Nephron (organoid): ENCODE data around the gene COL24A1.
A peak's percentile ranks its signal among the peaks of the same experiment; 100 is the strongest.
"Not testable (repeated sequence)": the region's sequence is repeated elsewhere in the genome, so short reads cannot be mapped to it uniquely, and the experiment has no call there.

Experiments used
- H3K27ac Mint-ChIP-seq, 3 experiments: 2 replicates each; pipeline ENCODE4 v1.8.0; 2020; ENCODE audit warnings: mixed read lengths in 3 of 3, mild to moderate bottlenecking in 2 of 3, moderate library complexity in 1 of 3
- H3K27me3 Mint-ChIP-seq: 2 replicates; pipeline ENCODE4 v1.8.0; 2021; ENCODE audit warnings: low read depth, mild to moderate bottlenecking, moderate library complexity, mixed read lengths
- H3K36me3 Mint-ChIP-seq: 2 replicates; pipeline ENCODE4 v1.8.0; 2020; ENCODE audit warnings: low read depth, mixed read lengths
- H3K4me1 Mint-ChIP-seq: 2 replicates; pipeline ENCODE4 v1.8.0; 2020; ENCODE audit warnings: mixed read lengths
- H3K4me3 Mint-ChIP-seq, 3 experiments: 2 replicates each; pipeline ENCODE4 v1.8.0; 2020; ENCODE audit warnings: mild to moderate bottlenecking in 3 of 3, mixed read lengths in 3 of 3, moderate library complexity in 2 of 3
- H3K9me3 Mint-ChIP-seq: 2 replicates; pipeline ENCODE4 v1.8.0; 2020; ENCODE audit warnings: mixed read lengths
- CTCF ChIP-seq, 3 experiments: fragments of 200-600 bp; sonication (generic); IDR thresholded peaks; one replicate each; pipeline ENCODE4 v1.5.0; 2021; ENCODE audit warnings: antibody characterized with exemption in 3 of 3; ENCODE audit not compliant: unreplicated experiment in 3 of 3

The COL24A1 gene

GRCh38 chr1:86138746-86139145 lies 17.8 kb downstream of the COL24A1 start:
- no peak overlapping the region for H3K4me3 Mint-ChIP-seq
- no peak overlapping the region for H3K27ac Mint-ChIP-seq
- H3K9me3 Mint-ChIP-seq, result peaks cover 5% of the 10 kb centered on the region
- peaks cover 3% of the 10 kb centered on the region for H3K4me1 Mint-ChIP-seq
- H3K36me3 Mint-ChIP-seq, result no peaks in the 10 kb centered on the region
- no peak for TF ChIP-seq CTCF (IDR thresholded peaks at IDR 0.05; ENCODE audit: unreplicated experiment in 3 of 3)
- H3K27me3 Mint-ChIP-seq, result peaks cover 3% of the 10 kb centered on the region

GRCh38 chr1:86137436-86137835 lies 19.1 kb downstream of the COL24A1 start:
- Mint-ChIP-seq H3K4me3 (no peak overlapping the region), H3K9me3 (peaks cover 5% of the 10 kb centered on the region), H3K36me3 (no peaks in the 10 kb centered on the region), H3K27ac (no peak overlapping the region), H3K27me3 (peaks cover 3% of the 10 kb centered on the region), H3K4me1 (peaks cover 3% of the 10 kb centered on the region)
- no peak for TF ChIP-seq CTCF (IDR thresholded peaks at IDR 0.05; ENCODE audit: unreplicated experiment in 3 of 3)

GRCh38 chr1:86119214-86119764 lies 37.3 kb downstream of the COL24A1 start:
- peaks cover 16% of the 10 kb centered on the region for H3K9me3 Mint-ChIP-seq
- no peaks in the 10 kb centered on the region for H3K4me1 Mint-ChIP-seq
- no peak for TF ChIP-seq CTCF (IDR thresholded peaks at IDR 0.05; ENCODE audit: unreplicated experiment in 3 of 3)
- H3K27me3 Mint-ChIP-seq, result no peaks in the 10 kb centered on the region
- H3K27ac Mint-ChIP-seq, result no peak overlapping the region
- no peak overlapping the region for H3K4me3 Mint-ChIP-seq
- peaks cover 12% of the 10 kb centered on the region for H3K36me3 Mint-ChIP-seq

- H3K4me1 Mint-ChIP-seq, result no peaks in the 10 kb centered on the region
- no peaks in the 10 kb centered on the region for H3K27me3 Mint-ChIP-seq
- no peak for TF ChIP-seq CTCF (IDR thresholded peaks at IDR 0.05; ENCODE audit: unreplicated experiment in 3 of 3)
- H3K9me3 Mint-ChIP-seq, result peaks cover 10% of the 10 kb centered on the region
- no peak overlapping the region for H3K4me3 Mint-ChIP-seq
- H3K36me3 Mint-ChIP-seq, result peaks cover 16% of the 10 kb centered on the region
- H3K27ac Mint-ChIP-seq, result peak overlapping the region in 2 of 3 experiments; percentile 9 to 36
These were observed 41.7 kb downstream of the COL24A1 start for GRCh38 chr1:86114816-86115400.

GRCh38 chr1:86114236-86114635 lies 42.3 kb downstream of the COL24A1 start:
- Mint-ChIP-seq H3K4me1 (no peaks in the 10 kb centered on the region), H3K36me3 (peaks cover 12% of the 10 kb centered on the region), H3K9me3 (peaks cover 7% of the 10 kb centered on the region), H3K4me3 (no peak overlapping the region), H3K27me3 (no peaks in the 10 kb centered on the region), H3K27ac (no peak overlapping the region)
- no peak for TF ChIP-seq CTCF (IDR thresholded peaks at IDR 0.05; ENCODE audit: unreplicated experiment in 3 of 3)

GRCh38 chr1:86111590-86111989 lies 45.0 kb downstream of the COL24A1 start:
- H3K4me3 Mint-ChIP-seq, H3K27me3 Mint-ChIP-seq, H3K4me1 Mint-ChIP-seq, H3K9me3 Mint-ChIP-seq, H3K27ac Mint-ChIP-seq, H3K36me3 Mint-ChIP-seq: not testable (repeated sequence)
